ENCODE measurements around the gene FAM25C.
"Not testable (repeated sequence)": the region's sequence is repeated elsewhere in the genome, so short reads cannot be mapped to it uniquely, and the experiment has no call there.

The FAM25C gene

GRCh38 chr10:47991706-47992105, 7.9 kb downstream of the FAM25C start:
- not testable (repeated sequence) for H3K4me1 ChIP-seq (ENCODE audit: control insufficient read depth, low read depth, low read length); H3K4me2 ChIP-seq (ENCODE audit: low read length); H4K5ac ChIP-seq (ENCODE audit: low read length); H3K79me1 ChIP-seq (ENCODE audit: low read length); H3K36me3 ChIP-seq (ENCODE audit: control insufficient read depth, insufficient read depth, low read length); H3K23ac ChIP-seq (ENCODE audit: low read length); H3K18ac ChIP-seq (ENCODE audit: low read length); H2BK5ac ChIP-seq (ENCODE audit: low read length); H2AK5ac ChIP-seq (ENCODE audit: low read length); H3K79me2 ChIP-seq (ENCODE audit: control insufficient read depth, insufficient read depth, low read length); H3K27me3 ChIP-seq (ENCODE audit: insufficient read depth, low read length, poor library complexity); H3K4me3 ChIP-seq (ENCODE audit: low read length); H3K56ac ChIP-seq (ENCODE audit: low read length); H2BK15ac ChIP-seq (replicated peaks; ENCODE audit: low read depth); H3K4ac ChIP-seq (ENCODE audit: low read depth, low read length); H4K8ac ChIP-seq (ENCODE audit: low read depth, low read length); H2BK120ac ChIP-seq (ENCODE audit: low read depth, low read length); H3K27ac ChIP-seq (ENCODE audit: low read depth, low read length); H3K9ac ChIP-seq (ENCODE audit: low read length)
- peak; percentile 60 for DNase-seq
- no CpG with 5 or more reads among the region's 12 CpGs for WGBS (ENCODE audit: extremely low coverage, insufficient coverage, low lambda C conversion rate)

- H2AK5ac ChIP-seq (ENCODE audit: low read length); H2BK15ac ChIP-seq (replicated peaks; ENCODE audit: low read depth): not testable (repeated sequence)
Measured at GRCh38 chr10:47990097-47990496, 9.5 kb downstream of the FAM25C start.

GRCh38 chr10:47989542-47989950, 10.0 kb downstream of the FAM25C start:
- not testable (repeated sequence) for H3K27me3 ChIP-seq (ENCODE audit: insufficient read depth, low read length, poor library complexity); H3K23ac ChIP-seq (ENCODE audit: low read length); H3K79me2 ChIP-seq (ENCODE audit: control insufficient read depth, insufficient read depth, low read length); H4K5ac ChIP-seq (ENCODE audit: low read length); H4K8ac ChIP-seq (ENCODE audit: low read depth, low read length); DNase-seq; H3K27ac ChIP-seq (ENCODE audit: low read depth, low read length); H2BK15ac ChIP-seq (replicated peaks; ENCODE audit: low read depth); H3K4me2 ChIP-seq (ENCODE audit: low read length); H3K56ac ChIP-seq (ENCODE audit: low read length); H3K4me3 ChIP-seq (ENCODE audit: low read length); H3K18ac ChIP-seq (ENCODE audit: low read length); H3K36me3 ChIP-seq (ENCODE audit: control insufficient read depth, insufficient read depth, low read length); H3K4ac ChIP-seq (ENCODE audit: low read depth, low read length); H3K79me1 ChIP-seq (ENCODE audit: low read length); H2AK5ac ChIP-seq (ENCODE audit: low read length); H2BK120ac ChIP-seq (ENCODE audit: low read depth, low read length); H2BK5ac ChIP-seq (ENCODE audit: low read length); H3K4me1 ChIP-seq (ENCODE audit: control insufficient read depth, low read depth, low read length); H3K9ac ChIP-seq (ENCODE audit: low read length)
- no CpG with 5 or more reads among the region's 4 CpGs for WGBS (ENCODE audit: extremely low coverage, insufficient coverage, low lambda C conversion rate)

More at GRCh38 chr10:47990097-47990496, 9.5 kb downstream of the FAM25C start:
- H4K5ac ChIP-seq (ENCODE audit: low read length); H3K56ac ChIP-seq (ENCODE audit: low read length); H3K36me3 ChIP-seq (ENCODE audit: control insufficient read depth, insufficient read depth, low read length); H3K27me3 ChIP-seq (ENCODE audit: insufficient read depth, low read length, poor library complexity); H3K4me3 ChIP-seq (ENCODE audit: low read length); H4K8ac ChIP-seq (ENCODE audit: low read depth, low read length); H2BK120ac ChIP-seq (ENCODE audit: low read depth, low read length); H3K18ac ChIP-seq (ENCODE audit: low read length); H3K9ac ChIP-seq (ENCODE audit: low read length); H2BK5ac ChIP-seq (ENCODE audit: low read length); H3K4me2 ChIP-seq (ENCODE audit: low read length); H3K79me1 ChIP-seq (ENCODE audit: low read length); H3K27ac ChIP-seq (ENCODE audit: low read depth, low read length); DNase-seq; H3K79me2 ChIP-seq (ENCODE audit: control insufficient read depth, insufficient read depth, low read length); H3K23ac ChIP-seq (ENCODE audit: low read length); H3K4me1 ChIP-seq (ENCODE audit: control insufficient read depth, low read depth, low read length); H3K4ac ChIP-seq (ENCODE audit: low read depth, low read length): not testable (repeated sequence)
- no CpG with 5 or more reads among the region's 1 CpG for WGBS (ENCODE audit: extremely low coverage, insufficient coverage, low lambda C conversion rate)

GRCh38 chr10:47988718-47989541, 10.7 kb downstream of the FAM25C start:
- H3K18ac ChIP-seq (ENCODE audit: low read length); H3K79me2 ChIP-seq (ENCODE audit: control insufficient read depth, insufficient read depth, low read length); H3K4me2 ChIP-seq (ENCODE audit: low read length); H3K4ac ChIP-seq (ENCODE audit: low read depth, low read length); H3K36me3 ChIP-seq (ENCODE audit: control insufficient read depth, insufficient read depth, low read length); H4K8ac ChIP-seq (ENCODE audit: low read depth, low read length); H3K4me1 ChIP-seq (ENCODE audit: control insufficient read depth, low read depth, low read length); H2BK120ac ChIP-seq (ENCODE audit: low read depth, low read length); H2AK5ac ChIP-seq (ENCODE audit: low read length); H2BK5ac ChIP-seq (ENCODE audit: low read length); H3K4me3 ChIP-seq (ENCODE audit: low read length); H3K56ac ChIP-seq (ENCODE audit: low read length); H3K9ac ChIP-seq (ENCODE audit: low read length); H3K79me1 ChIP-seq (ENCODE audit: low read length); H3K27ac ChIP-seq (ENCODE audit: low read depth, low read length); H2BK15ac ChIP-seq (replicated peaks; ENCODE audit: low read depth); H4K5ac ChIP-seq (ENCODE audit: low read length); H3K23ac ChIP-seq (ENCODE audit: low read length); H3K27me3 ChIP-seq (ENCODE audit: insufficient read depth, low read length, poor library complexity): not testable (repeated sequence)
- peak; percentile 44 for DNase-seq
- WGBS (ENCODE audit: extremely low coverage, insufficient coverage, low lambda C conversion rate), result no CpG with 5 or more reads among the region's 16 CpGs

GRCh38 chr10:47987952-47988351, 11.6 kb downstream of the FAM25C start:
- H3K4me3 ChIP-seq (ENCODE audit: low read length); H3K9ac ChIP-seq (ENCODE audit: low read length); H4K8ac ChIP-seq (ENCODE audit: low read depth, low read length); DNase-seq; H3K36me3 ChIP-seq (ENCODE audit: control insufficient read depth, insufficient read depth, low read length); H3K4me2 ChIP-seq (ENCODE audit: low read length); H2BK5ac ChIP-seq (ENCODE audit: low read length); H3K18ac ChIP-seq (ENCODE audit: low read length); H3K23ac ChIP-seq (ENCODE audit: low read length); H2BK15ac ChIP-seq (replicated peaks; ENCODE audit: low read depth); H4K5ac ChIP-seq (ENCODE audit: low read length); H2AK5ac ChIP-seq (ENCODE audit: low read length); H3K4me1 ChIP-seq (ENCODE audit: control insufficient read depth, low read depth, low read length); H3K79me1 ChIP-seq (ENCODE audit: low read length); H3K79me2 ChIP-seq (ENCODE audit: control insufficient read depth, insufficient read depth, low read length); H3K27me3 ChIP-seq (ENCODE audit: insufficient read depth, low read length, poor library complexity); H2BK120ac ChIP-seq (ENCODE audit: low read depth, low read length); H3K27ac ChIP-seq (ENCODE audit: low read depth, low read length); H3K4ac ChIP-seq (ENCODE audit: low read depth, low read length); H3K56ac ChIP-seq (ENCODE audit: low read length): not testable (repeated sequence)
- no CpG with 5 or more reads among the region's 6 CpGs for WGBS (ENCODE audit: extremely low coverage, insufficient coverage, low lambda C conversion rate)

All from mesendoderm (in vitro differentiated cells).